PC-9 (cell line): ENCODE results near the gene ATF7IP. TPM values are rescaled to one million over a fixed set of nuclear protein-coding genes. Genes with fewer than 3 reads are reported as not detected.
A peak's percentile ranks its signal among the peaks of the same experiment; 100 is the strongest.

ENCODE experiments used
- BruUV-seq: library from RNA; stranded (reverse); fragments of 400-500 nt; replicated peaks from 2 replicates; lab custom pipeline; 2021; lab: Mats Ljungman, UMichigan
- CTCF ChIA-PET: fragments of 300-600 bp; sonication (Branson Sonifier 250); formaldehyde crosslinking; loops from one replicate; lab custom pipeline; 2022; ENCODE audit warnings: antibody characterized with exemption; lab: Charles Lee
- POLR2A ChIA-PET: fragments of 300-600 bp; sonication (Branson Sonifier 250); formaldehyde crosslinking; loops from one replicate; lab custom pipeline; 2022; ENCODE audit warnings: antibody characterized with exemption; ENCODE audit not compliant: unreplicated experiment; lab: Charles Lee
- DNase-seq, 2 experiments: peaks; one replicate each; pipeline versions ENCODE4 v3.0.0 to v3.0.0-alpha.2; 2015 to 2022; ENCODE audit warnings: mixed read lengths in 1 of 2
- H2AFZ ChIP-seq: fragments of 200-600 bp; sonication (generic); 2 replicates; pipeline ENCODE4 v1.8.1; 2017; ENCODE audit warnings: antibody characterized with exemption
- H3F3A ChIP-seq: fragments of 200-600 bp; sonication (generic); 2 replicates; pipeline ENCODE4 v1.8.1; 2017; ENCODE audit warnings: antibody characterized with exemption, mild to moderate bottlenecking, low read depth; ENCODE audit not compliant: insufficient read depth
- H3K27ac ChIP-seq: fragments of 200-600 bp; sonication (generic); 2 replicates; pipeline ENCODE4 v1.6.1; 2016; ENCODE audit warnings: mixed run types
- H3K27me3 ChIP-seq: fragments of 200-600 bp; sonication (generic); 2 replicates; pipeline ENCODE4 v1.6.1; 2016; ENCODE audit warnings: low read depth, mixed run types; ENCODE audit not compliant: insufficient read depth
- H3K36me3 ChIP-seq: fragments of 200-600 bp; sonication (generic); 2 replicates; pipeline ENCODE4 v1.6.1; 2016; ENCODE audit warnings: low read depth, mixed run types
- H3K4me1 ChIP-seq: fragments of 200-600 bp; sonication (generic); replicated peaks from 2 replicates; pipeline ENCODE4 v1.6.1; 2016; ENCODE audit warnings: mixed run types; ENCODE audit not compliant: insufficient read depth
- H3K4me2 ChIP-seq: fragments of 200-600 bp; sonication (generic); 2 replicates; pipeline ENCODE4 v1.6.1; 2017; ENCODE audit warnings: mixed run types
- H3K4me3 ChIP-seq: fragments of 200-600 bp; sonication (generic); 2 replicates; pipeline ENCODE4 v1.6.1; 2016; ENCODE audit warnings: mixed run types
- H3K79me2 ChIP-seq: fragments of 200-600 bp; sonication (generic); 2 replicates; pipeline ENCODE4 v1.6.1; 2017; ENCODE audit warnings: low read depth, mixed run types
- H3K9me2 ChIP-seq: fragments of 200-600 bp; sonication (generic); 2 replicates; pipeline ENCODE4 v1.8.1; 2017; ENCODE audit warnings: mild to moderate bottlenecking; ENCODE audit not compliant: insufficient read depth
- H3K9me3 ChIP-seq: fragments of 200-600 bp; sonication (generic); 2 replicates; pipeline ENCODE4 v1.8.1; 2016; ENCODE audit warnings: low read depth; ENCODE audit not compliant: insufficient read depth
- H4K20me1 ChIP-seq: fragments of 200-600 bp; sonication (generic); 2 replicates; pipeline ENCODE4 v1.8.1; 2017; ENCODE audit not compliant: insufficient read depth
- EZH2 ChIP-seq: fragments of 200-600 bp; sonication (generic); IDR thresholded peaks from 2 replicates; pipeline ENCODE4 v1.8.0; 2017; ENCODE audit warnings: antibody characterized with exemption, low read depth
- intact Hi-C: fragments of 100-400 bp; cut with micrococcal nuclease; formaldehyde crosslinking; loops from one replicate; pipeline ENCODE4 v1.10.0; 2022; ENCODE audit not compliant: unreplicated experiment
- total RNA-seq: library from RNA; stranded (reverse); gene quantifications from 2 replicates; pipeline ENCODE4 v1.2.3, GENCODE V29; 2021
- TF ChIP-seq, protein P1 (sequence below): fragments of 200-600 bp; sonication (generic); conservative IDR thresholded peaks from 2 replicates; pipeline ENCODE4 v1.6.1; 2017; ENCODE audit warnings: mixed run types, antibody characterized with exemption, mild to moderate bottlenecking, moderate library complexity

The ATF7IP gene
- total RNA-seq, 1 experiment from 2014 or later, result 94.7 TPM

GRCh38 chr12:14473707-14474287, 108.3 kb downstream of the ATF7IP start:
- H3K27ac ChIP-seq, result no peak overlapping the region
- peaks cover 5% of the 10 kb centered on the region for H3F3A ChIP-seq
- H3K9me3 ChIP-seq, result peaks cover 21% of the 10 kb centered on the region
- H3K79me2 ChIP-seq, result no peaks in the 10 kb centered on the region
- BruUV-seq, result no TSS peak
- H4K20me1 ChIP-seq, result no peaks in the 10 kb centered on the region
- no peaks in the 10 kb centered on the region for H3K9me2 ChIP-seq
- ChIA-PET CTCF (interaction anchor here (0.7 kb wide), 2 partner anchors 416 to 1498 kb away, joined by 3 to 6 read pairs; no protein-coding TSS in a partner anchor), POLR2A (no interaction called here)
- intact Hi-C loops, result no loop called here
- DNase-seq, result peak in 1 of 2 experiments; percentile 52
- H3K36me3 ChIP-seq, result peaks cover 54% of the 10 kb centered on the region
- H3K4me1 ChIP-seq, result no peaks in the 10 kb centered on the region
- TF ChIP-seq EZH2, result no peak
- H3K4me3 ChIP-seq, result no peak overlapping the region
- H2AFZ ChIP-seq, result no peak overlapping the region
- no peak overlapping the region for H3K4me2 ChIP-seq
- H3K27me3 ChIP-seq, result no peaks in the 10 kb centered on the region

- CTCF ChIA-PET, result no interaction called here
- H3K36me3 ChIP-seq, result peaks cover 48% of the 10 kb centered on the region
These were observed 113.5 kb downstream of the ATF7IP start for GRCh38 chr12:14479004-14479403.

GRCh38 chr12:14481201-14481600, 115.7 kb downstream of the ATF7IP start:
- ChIA-PET CTCF (interaction anchor here (0.5 kb wide), 1 partner anchor 322 kb away, joined by 9 read pairs; the partner anchor contains the start of gene WBP11), POLR2A (no interaction called here)
- Histone ChIP-seq H3K27me3 (no peaks in the 10 kb centered on the region), H2AFZ (no peak overlapping the region), H3K9me3 (no peaks in the 10 kb centered on the region), H3F3A (no peaks in the 10 kb centered on the region), H3K36me3 (peaks cover 37% of the 10 kb centered on the region), H3K9me2 (no peaks in the 10 kb centered on the region), H3K79me2 (no peaks in the 10 kb centered on the region), H4K20me1 (no peaks in the 10 kb centered on the region), H3K27ac (no peak overlapping the region), H3K4me2 (no peak overlapping the region), H3K4me1 (no peaks in the 10 kb centered on the region), H3K4me3 (no peak overlapping the region)
- DNase-seq, result no peak
- TF ChIP-seq, protein P1, sequence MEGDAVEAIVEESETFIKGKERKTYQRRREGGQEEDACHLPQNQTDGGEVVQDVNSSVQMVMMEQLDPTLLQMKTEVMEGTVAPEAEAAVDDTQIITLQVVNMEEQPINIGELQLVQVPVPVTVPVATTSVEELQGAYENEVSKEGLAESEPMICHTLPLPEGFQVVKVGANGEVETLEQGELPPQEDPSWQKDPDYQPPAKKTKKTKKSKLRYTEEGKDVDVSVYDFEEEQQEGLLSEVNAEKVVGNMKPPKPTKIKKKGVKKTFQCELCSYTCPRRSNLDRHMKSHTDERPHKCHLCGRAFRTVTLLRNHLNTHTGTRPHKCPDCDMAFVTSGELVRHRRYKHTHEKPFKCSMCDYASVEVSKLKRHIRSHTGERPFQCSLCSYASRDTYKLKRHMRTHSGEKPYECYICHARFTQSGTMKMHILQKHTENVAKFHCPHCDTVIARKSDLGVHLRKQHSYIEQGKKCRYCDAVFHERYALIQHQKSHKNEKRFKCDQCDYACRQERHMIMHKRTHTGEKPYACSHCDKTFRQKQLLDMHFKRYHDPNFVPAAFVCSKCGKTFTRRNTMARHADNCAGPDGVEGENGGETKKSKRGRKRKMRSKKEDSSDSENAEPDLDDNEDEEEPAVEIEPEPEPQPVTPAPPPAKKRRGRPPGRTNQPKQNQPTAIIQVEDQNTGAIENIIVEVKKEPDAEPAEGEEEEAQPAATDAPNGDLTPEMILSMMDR, result no peak
- no peak for TF ChIP-seq EZH2
- intact Hi-C loops, result no loop called here
- BruUV-seq, result no TSS peak

More at GRCh38 chr12:14479004-14479403, 113.5 kb downstream of the ATF7IP start:
- H3K9me3 ChIP-seq, result peaks cover 13% of the 10 kb centered on the region
- H3K4me2 ChIP-seq, result no peak overlapping the region
- H3K27ac ChIP-seq, result no peak overlapping the region
- H3K4me1 ChIP-seq, result no peaks in the 10 kb centered on the region
- TF ChIP-seq, protein P1, result no peak
- TF ChIP-seq EZH2, result no peak
- intact Hi-C loops, result no loop called here
- H3K4me3 ChIP-seq, result no peak overlapping the region
- H2AFZ ChIP-seq, result no peak overlapping the region
- BruUV-seq, result no TSS peak
- POLR2A ChIA-PET, result no interaction called here
- no peaks in the 10 kb centered on the region for H3K79me2 ChIP-seq
- no peaks in the 10 kb centered on the region for H3K27me3 ChIP-seq
- no peak for DNase-seq
- no peaks in the 10 kb centered on the region for H3K9me2 ChIP-seq
- no peaks in the 10 kb centered on the region for H4K20me1 ChIP-seq
- no peaks in the 10 kb centered on the region; the same call in 1 of the 2 replicates for H3F3A ChIP-seq
